GM13977 (cell line): ENCODE data around the gene MSI2.
A peak's percentile ranks its signal among the peaks of the same experiment; 100 is the strongest.

Experiments
- DNase-seq: peaks from one replicate; pipeline ENCODE4 v3.0.0; 2012; ENCODE audit warnings: low spot score
- in situ Hi-C: fragments of 300-500 bp; cut with MboI; formaldehyde crosslinking; loops from one replicate; pipeline ENCODE4 v1.12.0; 2022; ENCODE audit warnings: low sequenced_read_pairs, low pct_unique_long_range_greater_than_20kb, mixed read lengths, inconsistent platforms; ENCODE audit not compliant: unreplicated experiment
- TF ChIP-seq, protein P1 (sequence below): IDR thresholded peaks from 2 replicates; pipeline ENCODE4 v1.5.1; 2012; ENCODE audit warnings: mild to moderate bottlenecking, control low read depth; ENCODE audit not compliant: insufficient read depth; ENCODE audit errors: extremely low read depth, missing control alignments

Gene MSI2

DNA sequence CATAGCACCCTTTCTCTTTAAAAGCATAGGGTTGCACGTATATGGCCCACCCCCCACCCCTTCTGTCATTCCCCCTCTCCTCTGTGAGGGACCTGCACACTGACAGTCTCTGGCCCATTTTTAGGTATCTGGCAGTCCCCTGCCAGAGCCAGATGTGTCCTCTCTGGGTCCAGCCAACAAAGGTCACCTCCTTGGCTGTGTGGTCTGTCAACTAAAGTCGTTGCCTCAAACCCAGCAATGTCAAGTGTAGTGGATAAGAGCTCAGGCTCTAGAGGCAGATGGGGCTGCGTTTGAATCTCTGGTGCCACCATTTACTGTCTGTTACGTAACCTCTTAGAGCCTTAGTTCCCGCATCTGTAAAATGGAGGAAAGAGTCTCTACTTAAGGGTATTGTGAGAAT lies 211.5 kb downstream of the MSI2 start:
- TF ChIP-seq, protein P1, sequence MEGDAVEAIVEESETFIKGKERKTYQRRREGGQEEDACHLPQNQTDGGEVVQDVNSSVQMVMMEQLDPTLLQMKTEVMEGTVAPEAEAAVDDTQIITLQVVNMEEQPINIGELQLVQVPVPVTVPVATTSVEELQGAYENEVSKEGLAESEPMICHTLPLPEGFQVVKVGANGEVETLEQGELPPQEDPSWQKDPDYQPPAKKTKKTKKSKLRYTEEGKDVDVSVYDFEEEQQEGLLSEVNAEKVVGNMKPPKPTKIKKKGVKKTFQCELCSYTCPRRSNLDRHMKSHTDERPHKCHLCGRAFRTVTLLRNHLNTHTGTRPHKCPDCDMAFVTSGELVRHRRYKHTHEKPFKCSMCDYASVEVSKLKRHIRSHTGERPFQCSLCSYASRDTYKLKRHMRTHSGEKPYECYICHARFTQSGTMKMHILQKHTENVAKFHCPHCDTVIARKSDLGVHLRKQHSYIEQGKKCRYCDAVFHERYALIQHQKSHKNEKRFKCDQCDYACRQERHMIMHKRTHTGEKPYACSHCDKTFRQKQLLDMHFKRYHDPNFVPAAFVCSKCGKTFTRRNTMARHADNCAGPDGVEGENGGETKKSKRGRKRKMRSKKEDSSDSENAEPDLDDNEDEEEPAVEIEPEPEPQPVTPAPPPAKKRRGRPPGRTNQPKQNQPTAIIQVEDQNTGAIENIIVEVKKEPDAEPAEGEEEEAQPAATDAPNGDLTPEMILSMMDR = no peak
- in situ Hi-C loops = no loop called here

DNA sequence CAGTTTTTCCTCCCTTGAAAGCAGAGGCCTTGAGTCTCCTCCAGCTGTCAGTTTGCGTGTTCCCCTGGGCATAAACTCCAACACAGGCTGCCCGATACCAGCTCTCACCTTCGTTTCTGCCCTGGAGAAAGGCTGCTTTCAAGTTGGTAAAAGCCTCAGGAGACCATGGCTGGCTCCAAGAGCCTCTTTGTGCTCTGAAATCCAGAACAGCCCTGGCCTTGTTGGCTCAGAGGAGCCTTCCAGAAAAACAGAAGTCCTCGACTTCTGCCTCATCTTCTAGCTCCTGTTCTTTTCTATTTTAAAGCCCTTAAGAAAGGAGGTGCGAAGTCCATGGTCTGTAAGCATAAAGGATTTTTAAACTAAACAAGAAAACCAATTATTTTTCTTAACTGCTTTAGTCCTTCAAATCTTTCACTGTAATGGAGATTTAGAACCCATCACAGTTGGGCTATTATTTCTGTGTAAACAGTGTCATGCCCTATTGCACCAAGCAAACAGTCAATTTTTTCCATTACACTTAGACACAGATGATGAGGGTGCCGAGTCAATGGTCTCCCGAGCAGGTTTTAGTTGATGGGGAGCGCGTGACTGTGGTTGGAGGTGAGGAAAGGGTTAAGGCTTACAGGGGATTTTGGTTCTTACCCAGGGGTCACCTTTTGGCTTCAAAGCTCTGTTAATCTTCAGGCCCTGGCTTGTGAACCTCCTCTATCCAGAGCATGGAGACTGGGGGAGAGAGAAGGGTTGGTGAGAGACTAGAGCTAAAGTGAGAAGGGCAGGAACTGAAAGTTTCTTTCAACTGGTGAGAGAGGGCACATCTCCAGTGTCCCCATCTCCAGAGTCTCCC lies 212.8 kb downstream of the MSI2 start:
- in situ Hi-C loops = no loop called here
- TF ChIP-seq, protein P1 = no peak
- DNase-seq = peak; percentile 53

More for the DNA sequence above, 211.5 kb downstream of the MSI2 start:
- no peak for DNase-seq

DNA sequence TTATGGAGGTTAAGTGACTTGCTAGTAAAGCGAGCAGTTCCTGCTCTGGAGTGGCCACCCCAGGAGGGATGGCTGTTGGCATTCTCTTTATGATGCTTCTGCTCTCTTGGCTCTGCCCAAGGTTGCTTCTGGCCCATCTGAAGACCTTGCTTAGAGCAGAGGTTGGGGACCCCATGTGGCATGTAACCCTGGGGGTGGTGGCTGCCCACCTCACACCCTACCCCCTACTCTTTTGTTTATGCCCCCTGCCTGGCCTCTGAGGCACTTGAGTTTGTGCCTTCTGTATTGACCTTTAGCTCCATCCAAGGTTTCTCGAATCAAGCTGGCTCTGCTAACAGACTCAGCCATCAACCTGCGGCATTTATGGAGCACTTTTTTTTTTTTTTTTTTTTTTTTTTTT lies 214.6 kb downstream of the MSI2 start:
- TF ChIP-seq, protein P1 = no peak
- in situ Hi-C loops = no loop called here
- no peak for DNase-seq

DNA sequence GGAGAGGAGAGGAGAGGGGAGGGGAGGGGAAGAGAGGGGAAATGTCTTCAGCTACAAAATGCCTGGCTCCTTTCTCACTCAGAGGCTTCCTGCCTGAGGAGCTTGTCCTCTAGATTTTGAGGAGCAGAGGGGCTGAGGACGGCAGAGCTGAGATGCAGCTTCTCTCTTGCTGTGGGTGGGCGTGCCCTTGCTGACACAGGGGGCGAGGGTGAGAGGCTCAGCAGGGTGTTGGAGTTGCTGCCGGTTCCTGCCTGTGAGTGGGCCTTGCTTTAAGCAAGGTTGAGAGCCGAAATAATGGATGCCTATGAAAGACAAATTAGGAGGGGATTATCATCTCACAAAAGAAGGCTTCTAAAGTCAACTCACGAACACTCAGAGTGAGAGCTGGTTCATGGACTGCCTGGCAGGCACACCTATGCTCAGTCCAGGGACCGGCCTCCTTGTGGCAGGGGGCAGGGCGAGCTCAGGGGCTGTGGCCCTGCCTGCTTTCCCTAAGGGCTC lies 215.6 kb downstream of the MSI2 start:
- TF ChIP-seq, protein P1 = no peak
- in situ Hi-C loops = no loop called here
- DNase-seq = no peak

DNA sequence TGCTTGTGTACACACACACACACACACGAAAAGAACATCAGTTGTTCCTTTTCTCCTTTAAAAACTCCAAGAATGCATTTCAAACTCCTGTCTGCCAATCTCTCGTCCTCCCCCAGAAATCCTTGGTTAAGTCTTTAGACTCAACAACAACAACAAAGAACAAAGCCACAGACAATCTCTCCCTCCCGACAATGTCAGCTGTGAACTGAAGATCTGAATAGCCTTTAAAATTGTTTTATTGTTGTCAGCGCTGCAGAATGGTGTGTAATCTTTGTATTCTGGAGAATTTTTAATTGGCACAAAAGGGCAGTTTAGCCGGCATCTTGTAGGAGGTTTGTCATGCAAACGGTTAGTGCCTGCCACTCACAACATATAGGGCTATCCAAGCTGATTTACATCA lies 219.5 kb downstream of the MSI2 start:
- TF ChIP-seq, protein P1 = no peak
- DNase-seq = no peak
- in situ Hi-C loops = no loop called here

DNA sequence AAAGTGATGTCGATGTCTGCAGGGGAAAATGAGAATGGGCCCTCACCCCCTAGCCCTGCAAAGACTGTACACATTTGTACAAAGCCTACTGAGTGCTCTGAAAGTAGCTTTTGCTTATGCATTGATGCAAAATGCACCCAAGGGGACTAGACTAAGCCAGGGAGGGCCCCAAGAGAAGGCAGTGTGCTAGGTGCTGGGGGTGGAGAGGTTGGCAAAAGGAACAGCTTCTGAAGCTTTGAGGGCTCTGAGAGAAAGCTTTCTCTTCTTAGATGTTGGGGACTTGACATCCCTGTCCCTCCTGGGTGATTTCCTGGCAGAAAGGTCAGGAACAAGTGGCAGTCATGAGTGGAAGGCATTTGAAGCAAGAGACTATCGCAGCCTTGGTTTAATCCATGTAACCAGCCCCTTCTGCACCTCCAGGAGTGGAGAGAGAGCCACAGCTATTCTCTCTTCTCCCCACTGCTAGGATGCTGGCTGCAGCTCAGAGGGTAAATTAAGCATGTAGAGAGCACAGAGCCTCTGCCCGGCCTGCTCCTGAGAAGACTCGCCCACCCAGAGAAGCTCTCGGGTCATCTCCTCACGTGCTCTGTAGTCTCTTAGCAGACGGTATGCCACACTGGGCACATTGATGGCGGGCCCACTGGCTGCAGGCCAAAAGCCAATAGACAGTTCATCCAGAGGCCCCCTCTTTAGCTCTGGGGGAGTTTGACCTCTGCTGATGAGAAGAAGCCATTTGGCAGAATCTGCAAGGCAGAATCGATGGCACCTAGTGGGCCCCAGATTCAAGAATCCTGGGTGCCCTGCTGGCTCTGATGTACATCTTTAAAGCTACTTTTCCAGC lies 221.4 kb downstream of the MSI2 start:
- TF ChIP-seq, protein P1 = no peak
- in situ Hi-C loops = no loop called here
- DNase-seq = no peak
